ENCODE data around the gene TMEM145. TPM values are rescaled to one million over a fixed set of nuclear protein-coding genes. Genes with fewer than 3 reads are reported as not detected.

The TMEM145 gene
- total RNA-seq, 1 donor from 2014 or later: 0.36 TPM

- peaks cover 43% of the 10 kb centered on the region for H3K36me3 ChIP-seq
- no peaks in the 10 kb centered on the region for H3K9me3 ChIP-seq (replicated peaks)
- peak overlapping the region; percentile 74 for H3K4me3 ChIP-seq
- peaks cover 52% of the 10 kb centered on the region for H3K4me1 ChIP-seq
- no peak for TF ChIP-seq CTCF (IDR thresholded peaks at IDR 0.05; ENCODE audit: borderline replicate concordance)
- intact Hi-C loops (cut with micrococcal nuclease): loop anchor here (5.0 kb wide), 1 partner anchor 34 kb away; no protein-coding TSS in a partner anchor
- H3K27me3 ChIP-seq (ENCODE audit: low read depth): no peaks in the 10 kb centered on the region
- no peak for DNase-seq
- H3K27ac ChIP-seq (replicated peaks): peak overlapping the region; percentile 98
Measured at GRCh38 chr19:42285988-42286348, 27.1 kb upstream of the TMEM145 start.

GRCh38 chr19:42286349-42287016 lies 26.6 kb upstream of the TMEM145 start:
- H3K4me3 ChIP-seq: peak overlapping the region; percentile 74
- no peaks in the 10 kb centered on the region for H3K9me3 ChIP-seq (replicated peaks)
- no peak for TF ChIP-seq CTCF (IDR thresholded peaks at IDR 0.05; ENCODE audit: borderline replicate concordance)
- H3K27me3 ChIP-seq (ENCODE audit: low read depth): no peaks in the 10 kb centered on the region
- H3K36me3 ChIP-seq: peaks cover 48% of the 10 kb centered on the region
- peaks cover 47% of the 10 kb centered on the region for H3K4me1 ChIP-seq
- H3K27ac ChIP-seq (replicated peaks): peak overlapping the region; percentile 98
- intact Hi-C loops (cut with micrococcal nuclease): loop anchor here (5.0 kb wide), 1 partner anchor 34 kb away; no protein-coding TSS in a partner anchor
- DNase-seq: peak; percentile 52

- Histone ChIP-seq H3K9me3 (replicated peaks) (no peaks in the 10 kb centered on the region), H3K36me3 (peaks cover 54% of the 10 kb centered on the region), H3K27ac (replicated peaks) (peak overlapping the region; percentile 98), H3K4me1 (peaks cover 40% of the 10 kb centered on the region), H3K27me3 (ENCODE audit: low read depth) (no peaks in the 10 kb centered on the region), H3K4me3 (no peak overlapping the region)
- DNase-seq: no peak
- TF ChIP-seq CTCF (IDR thresholded peaks at IDR 0.05; ENCODE audit: borderline replicate concordance): no peak
- intact Hi-C loops (cut with micrococcal nuclease): loop anchor here (5.0 kb wide), 1 partner anchor 35 kb away; no protein-coding TSS in a partner anchor
Measured at GRCh38 chr19:42287017-42287826, 25.9 kb upstream of the TMEM145 start.

- intact Hi-C loops (cut with micrococcal nuclease): loop anchor here (5.0 kb wide), 1 partner anchor 35 kb away; no protein-coding TSS in a partner anchor
- DNase-seq: no peak
- H3K27me3 ChIP-seq (ENCODE audit: low read depth): no peaks in the 10 kb centered on the region
- peaks cover 60% of the 10 kb centered on the region for H3K36me3 ChIP-seq
- no peaks in the 10 kb centered on the region for H3K9me3 ChIP-seq (replicated peaks)
- no peak overlapping the region for H3K27ac ChIP-seq (replicated peaks)
- no peak overlapping the region for H3K4me3 ChIP-seq
- TF ChIP-seq CTCF (IDR thresholded peaks at IDR 0.05; ENCODE audit: borderline replicate concordance): no peak
- H3K4me1 ChIP-seq: peaks cover 34% of the 10 kb centered on the region
Measured at GRCh38 chr19:42287827-42288107, 25.3 kb upstream of the TMEM145 start.

- H3K27ac ChIP-seq (replicated peaks): no peak overlapping the region
Measured at GRCh38 chr19:42288387-42288786, 24.7 kb upstream of the TMEM145 start.

More at GRCh38 chr19:42288387-42288786, 24.7 kb upstream of the TMEM145 start:
- intact Hi-C loops (cut with micrococcal nuclease): loop anchor here (5.0 kb wide), 1 partner anchor 36 kb away; no protein-coding TSS in a partner anchor
- Histone ChIP-seq H3K27me3 (ENCODE audit: low read depth) (no peaks in the 10 kb centered on the region), H3K36me3 (peaks cover 66% of the 10 kb centered on the region), H3K9me3 (replicated peaks) (no peaks in the 10 kb centered on the region), H3K4me3 (no peak overlapping the region), H3K4me1 (peaks cover 28% of the 10 kb centered on the region)
- no peak for DNase-seq
- TF ChIP-seq CTCF (IDR thresholded peaks at IDR 0.05; ENCODE audit: borderline replicate concordance): no peak

Measured in left ventricle myocardium inferior (tissue), 1 donor.